Esophagus muscularis mucosa (tissue), 4 donors: ENCODE data around the gene SLC10A7.

Source experiments
- CTCF ChIP-seq, 3 experiments: fragments of 200-600 bp in 2 of 3; fragments of 450-650 bp in 1 of 3; sonication (generic) in 2 of 3; IDR thresholded peaks; one replicate each; pipeline ENCODE4 v1.5.1; 2017 to 2019; ENCODE audit warnings: antibody characterized with exemption in 3 of 3, mild to moderate bottlenecking in 2 of 3, moderate library complexity in 1 of 3
- EP300 ChIP-seq: sonication (generic); formaldehyde crosslinking; IDR thresholded peaks from one replicate; pipeline ENCODE4 v1.6.1; 2017; ENCODE audit warnings: antibody characterized with exemption
- POLR2AphosphoS5 ChIP-seq, 2 donors: sonication (generic); formaldehyde crosslinking; IDR thresholded peaks; one replicate each; pipeline ENCODE4 v1.6.1; 2017; ENCODE audit warnings: antibody characterized with exemption in 2 of 2

GRCh38 chr4:146456681-146457080 is 65.1 kb downstream of the SLC10A7 start:
- TF ChIP-seq CTCF (IDR thresholded peaks at IDR 0.05) (no peak), EP300 (no peak), POLR2AphosphoS5 (IDR thresholded peaks at IDR 0.05) (no peak)
